ENCODE data around the gene CLEC2D.

Gene CLEC2D

DNA sequence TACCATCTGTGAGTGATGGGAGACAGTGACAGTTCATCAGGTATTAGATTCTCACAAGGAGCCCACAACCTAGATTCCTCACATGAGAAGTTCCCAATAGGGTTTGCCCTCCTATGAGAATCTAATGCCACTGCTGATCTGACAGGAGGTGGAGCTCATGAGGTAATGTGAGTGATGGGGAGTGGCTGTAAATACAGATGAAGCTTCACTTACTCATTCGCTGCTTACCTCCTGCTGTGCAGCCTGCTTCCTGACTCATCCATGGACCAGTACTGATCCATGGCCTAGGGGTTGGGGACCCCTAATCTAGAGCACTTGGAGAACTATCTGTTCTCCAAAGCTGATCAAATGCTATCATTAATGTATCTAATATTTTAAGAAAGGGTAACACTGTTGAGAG, 17.7 kb downstream of the CLEC2D start:
- TF ChIP-seq, protein P1, sequence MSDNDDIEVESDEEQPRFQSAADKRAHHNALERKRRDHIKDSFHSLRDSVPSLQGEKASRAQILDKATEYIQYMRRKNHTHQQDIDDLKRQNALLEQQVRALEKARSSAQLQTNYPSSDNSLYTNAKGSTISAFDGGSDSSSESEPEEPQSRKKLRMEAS (IDR thresholded peaks at IDR 0.05), result no peak
- TF ChIP-seq TAF1 (IDR thresholded peaks at IDR 0.05; ENCODE audit: low read depth) (no peak), TEAD4 (IDR thresholded peaks at IDR 0.05) (no peak), TCF12 (IDR thresholded peaks at IDR 0.05; ENCODE audit: low read depth) (no peak), EP300 (IDR thresholded peaks at IDR 0.05; ENCODE audit: borderline replicate concordance) (no peak), CREB1 (IDR thresholded peaks at IDR 0.05; ENCODE audit: low read depth) (no peak)
- TF ChIP-seq, protein P2, sequence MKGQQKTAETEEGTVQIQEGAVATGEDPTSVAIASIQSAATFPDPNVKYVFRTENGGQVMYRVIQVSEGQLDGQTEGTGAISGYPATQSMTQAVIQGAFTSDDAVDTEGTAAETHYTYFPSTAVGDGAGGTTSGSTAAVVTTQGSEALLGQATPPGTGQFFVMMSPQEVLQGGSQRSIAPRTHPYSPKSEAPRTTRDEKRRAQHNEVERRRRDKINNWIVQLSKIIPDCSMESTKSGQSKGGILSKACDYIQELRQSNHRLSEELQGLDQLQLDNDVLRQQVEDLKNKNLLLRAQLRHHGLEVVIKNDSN (IDR thresholded peaks at IDR 0.05), result no peak

DNA sequence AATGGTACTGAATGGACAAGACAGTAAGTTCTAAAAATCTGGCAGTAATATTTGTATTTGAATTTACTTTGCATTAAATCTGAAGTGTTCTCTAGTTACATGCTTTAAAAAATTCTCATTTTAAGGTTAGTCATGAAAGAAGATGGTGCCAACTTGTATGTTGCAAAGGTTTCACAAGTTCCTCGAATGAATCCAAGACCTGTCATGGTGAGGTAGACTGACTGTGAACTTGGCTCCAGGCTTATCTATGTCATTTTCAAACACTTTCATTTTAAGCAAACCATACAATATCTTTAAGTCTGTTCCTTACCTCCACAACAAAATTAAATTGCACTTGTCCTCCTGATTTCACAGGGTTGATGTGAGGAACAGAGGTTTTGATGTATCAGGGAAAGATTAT, 23.4 kb downstream of the CLEC2D start:
- TF ChIP-seq, protein P2 (IDR thresholded peaks at IDR 0.05), result no peak
- TF ChIP-seq NFIC (IDR thresholded peaks at IDR 0.05), result no peak
- no peak for TF ChIP-seq CREB1 (IDR thresholded peaks at IDR 0.05; ENCODE audit: low read depth)
- TF ChIP-seq TEAD4 (IDR thresholded peaks at IDR 0.05), result no peak
- TF ChIP-seq FOXM1 (IDR thresholded peaks at IDR 0.05; ENCODE audit: borderline replicate concordance, low read depth), result no peak

DNA sequence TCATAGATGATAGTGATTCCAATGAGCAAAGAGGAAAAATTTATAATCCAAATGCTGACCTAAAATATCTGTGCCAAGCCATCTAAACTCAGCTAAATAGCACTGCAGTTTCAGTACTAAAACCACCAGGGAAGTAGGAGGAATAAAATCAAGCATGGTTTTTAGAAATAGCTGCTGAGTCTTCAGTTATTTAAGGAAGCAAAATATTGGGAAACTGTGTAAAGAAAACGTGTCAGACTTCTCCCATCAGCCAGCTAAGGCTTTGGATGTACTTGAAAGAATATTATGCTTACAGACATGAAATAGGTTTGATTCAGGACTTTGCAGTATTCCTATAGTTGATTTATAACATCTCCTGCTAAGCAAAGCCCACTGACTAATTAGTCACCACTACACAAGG, 24.7 kb downstream of the CLEC2D start:
- TF ChIP-seq, protein P3, sequence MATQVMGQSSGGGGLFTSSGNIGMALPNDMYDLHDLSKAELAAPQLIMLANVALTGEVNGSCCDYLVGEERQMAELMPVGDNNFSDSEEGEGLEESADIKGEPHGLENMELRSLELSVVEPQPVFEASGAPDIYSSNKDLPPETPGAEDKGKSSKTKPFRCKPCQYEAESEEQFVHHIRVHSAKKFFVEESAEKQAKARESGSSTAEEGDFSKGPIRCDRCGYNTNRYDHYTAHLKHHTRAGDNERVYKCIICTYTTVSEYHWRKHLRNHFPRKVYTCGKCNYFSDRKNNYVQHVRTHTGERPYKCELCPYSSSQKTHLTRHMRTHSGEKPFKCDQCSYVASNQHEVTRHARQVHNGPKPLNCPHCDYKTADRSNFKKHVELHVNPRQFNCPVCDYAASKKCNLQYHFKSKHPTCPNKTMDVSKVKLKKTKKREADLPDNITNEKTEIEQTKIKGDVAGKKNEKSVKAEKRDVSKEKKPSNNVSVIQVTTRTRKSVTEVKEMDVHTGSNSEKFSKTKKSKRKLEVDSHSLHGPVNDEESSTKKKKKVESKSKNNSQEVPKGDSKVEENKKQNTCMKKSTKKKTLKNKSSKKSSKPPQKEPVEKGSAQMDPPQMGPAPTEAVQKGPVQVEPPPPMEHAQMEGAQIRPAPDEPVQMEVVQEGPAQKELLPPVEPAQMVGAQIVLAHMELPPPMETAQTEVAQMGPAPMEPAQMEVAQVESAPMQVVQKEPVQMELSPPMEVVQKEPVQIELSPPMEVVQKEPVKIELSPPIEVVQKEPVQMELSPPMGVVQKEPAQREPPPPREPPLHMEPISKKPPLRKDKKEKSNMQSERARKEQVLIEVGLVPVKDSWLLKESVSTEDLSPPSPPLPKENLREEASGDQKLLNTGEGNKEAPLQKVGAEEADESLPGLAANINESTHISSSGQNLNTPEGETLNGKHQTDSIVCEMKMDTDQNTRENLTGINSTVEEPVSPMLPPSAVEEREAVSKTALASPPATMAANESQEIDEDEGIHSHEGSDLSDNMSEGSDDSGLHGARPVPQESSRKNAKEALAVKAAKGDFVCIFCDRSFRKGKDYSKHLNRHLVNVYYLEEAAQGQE (IDR thresholded peaks at IDR 0.05; ENCODE audit: low read depth), result no peak
- TF ChIP-seq EP300 (IDR thresholded peaks at IDR 0.05; ENCODE audit: borderline replicate concordance) (no peak), TEAD4 (IDR thresholded peaks at IDR 0.05) (no peak), TCF12 (IDR thresholded peaks at IDR 0.05; ENCODE audit: low read depth) (no peak), EGR1 (IDR thresholded peaks at IDR 0.05) (no peak), NFIC (IDR thresholded peaks at IDR 0.05) (no peak), YY1 (IDR thresholded peaks at IDR 0.05; ENCODE audit: low read depth) (no peak), CEBPB (IDR thresholded peaks at IDR 0.05) (no peak), TAF1 (IDR thresholded peaks at IDR 0.05; ENCODE audit: low read depth) (no peak), ZBTB7A (IDR thresholded peaks at IDR 0.05; ENCODE audit: low read depth) (no peak), FOXM1 (IDR thresholded peaks at IDR 0.05; ENCODE audit: borderline replicate concordance, low read depth) (no peak), CREB1 (IDR thresholded peaks at IDR 0.05; ENCODE audit: low read depth) (no peak), RAD21 (IDR thresholded peaks at IDR 0.05; ENCODE audit: low read depth) (no peak)
- TF ChIP-seq, protein P2 (IDR thresholded peaks at IDR 0.05), result no peak
- TF ChIP-seq, protein P1 (IDR thresholded peaks at IDR 0.05), result no peak

DNA sequence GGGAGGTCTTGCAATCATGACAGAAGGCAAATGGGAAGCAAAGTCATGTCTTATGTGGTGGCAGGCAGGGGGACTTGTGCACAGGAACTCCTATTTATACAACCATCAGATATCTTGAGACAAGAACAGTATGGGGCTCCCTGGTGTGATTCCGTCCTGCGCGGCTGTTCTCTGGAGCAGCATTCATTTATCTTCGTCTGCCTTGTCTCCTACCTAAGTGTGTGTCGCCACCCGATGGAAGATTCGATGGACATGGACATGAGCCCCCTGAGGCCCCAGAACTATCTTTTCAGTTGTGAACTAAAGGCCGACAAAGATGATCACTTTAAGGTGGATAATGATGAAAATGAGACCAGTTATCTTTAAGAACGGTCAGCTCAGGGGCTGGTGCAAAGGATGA, 25.6 kb downstream of the CLEC2D start:
- TF ChIP-seq RAD21 (IDR thresholded peaks at IDR 0.05; ENCODE audit: low read depth), result peak; percentile 24; the same call in 1 of the 2 replicates

DNA sequence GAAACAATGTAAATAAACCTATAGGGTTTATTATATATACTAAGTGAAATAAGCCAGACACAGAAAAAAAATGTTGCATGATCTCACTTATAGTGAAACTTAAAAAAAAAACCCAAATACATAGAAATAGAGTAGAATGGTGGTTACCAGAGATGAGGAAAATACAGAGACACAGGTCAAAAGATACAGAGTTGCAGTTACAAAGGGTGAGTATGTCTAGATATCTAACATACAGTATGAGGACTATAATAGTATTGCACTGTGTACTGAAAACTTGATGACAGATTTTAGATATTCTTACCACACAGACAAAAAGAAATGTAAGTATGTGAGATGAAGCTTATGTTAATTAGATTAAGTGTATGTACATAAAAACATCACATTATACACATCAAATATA, 28.1 kb downstream of the CLEC2D start:
- TF ChIP-seq CEBPB (IDR thresholded peaks at IDR 0.05), result no peak
- TF ChIP-seq TEAD4 (IDR thresholded peaks at IDR 0.05), result no peak
- TF ChIP-seq RAD21 (IDR thresholded peaks at IDR 0.05; ENCODE audit: low read depth), result no peak
- no peak for TF ChIP-seq EP300 (IDR thresholded peaks at IDR 0.05; ENCODE audit: borderline replicate concordance)
- no peak for TF ChIP-seq CREB1 (IDR thresholded peaks at IDR 0.05; ENCODE audit: low read depth)
- no peak for TF ChIP-seq TAF1 (IDR thresholded peaks at IDR 0.05; ENCODE audit: low read depth)
- TF ChIP-seq YY1 (IDR thresholded peaks at IDR 0.05; ENCODE audit: low read depth), result no peak
- TF ChIP-seq NFIC (IDR thresholded peaks at IDR 0.05), result no peak
- TF ChIP-seq FOXM1 (IDR thresholded peaks at IDR 0.05; ENCODE audit: borderline replicate concordance, low read depth), result no peak
- TF ChIP-seq, protein P1 (IDR thresholded peaks at IDR 0.05), result no peak
- TF ChIP-seq, protein P2 (IDR thresholded peaks at IDR 0.05), result no peak
- TF ChIP-seq ZBTB7A (IDR thresholded peaks at IDR 0.05; ENCODE audit: low read depth), result no peak
- TF ChIP-seq TCF12 (IDR thresholded peaks at IDR 0.05; ENCODE audit: low read depth), result no peak
- TF ChIP-seq, protein P3 (IDR thresholded peaks at IDR 0.05; ENCODE audit: low read depth), result no peak
- TF ChIP-seq EGR1 (IDR thresholded peaks at IDR 0.05), result no peak
